Neural cell (in vitro differentiated cells): ENCODE data around the gene BSN. TPM values are rescaled to one million over a fixed set of nuclear protein-coding genes. Genes with fewer than 3 reads are reported as not detected.

Experiments
- H2AFZ ChIP-seq: fragments of 200-600, 300-800 bp; sonication (generic), shearing (Covaris generic); 2 replicates; pipeline ENCODE4 v1.6.0; 2014; ENCODE audit warnings: low read depth, mild to moderate bottlenecking, antibody characterized with exemption, low read length, moderate library complexity
- H3F3A ChIP-seq: fragments of 200-600 bp; shearing (Covaris generic); 2 replicates; pipeline ENCODE4 v1.6.1; 2016; ENCODE audit warnings: mild to moderate bottlenecking, moderate library complexity, mixed read lengths, antibody characterized with exemption, low read length; ENCODE audit not compliant: insufficient read depth, poor library complexity, severe bottlenecking
- H3K27ac ChIP-seq: fragments of 200-600, 300-800 bp; sonication (generic), shearing (Covaris generic); 2 replicates; pipeline ENCODE4 v1.5.1; 2014; ENCODE audit warnings: mild to moderate bottlenecking, low read length, moderate library complexity
- H3K27me3 ChIP-seq: fragments of 300-800, 200-600 bp; sonication (generic), shearing (Covaris generic); 2 replicates; pipeline ENCODE4 v1.6.0; 2014; ENCODE audit warnings: mild to moderate bottlenecking, low read depth, low read length, moderate library complexity; ENCODE audit not compliant: insufficient read depth
- H3K36me3 ChIP-seq: fragments of 300-800, 200-600 bp; sonication (generic), shearing (Covaris generic); 2 replicates; pipeline ENCODE4 v1.5.1; 2014; ENCODE audit warnings: mild to moderate bottlenecking, antibody characterized with exemption, low read length, moderate library complexity; ENCODE audit not compliant: insufficient read depth
- H3K4me2 ChIP-seq: fragments of 300-800, 200-600 bp; sonication (generic), shearing (Covaris generic); 2 replicates; pipeline ENCODE4 v1.6.0; 2014; ENCODE audit warnings: mild to moderate bottlenecking, low read length
- H3K4me3 ChIP-seq: fragments of 300-800, 200-600 bp; sonication (generic), shearing (Covaris generic); 2 replicates; pipeline ENCODE4 v1.5.1; 2014; ENCODE audit warnings: mild to moderate bottlenecking, low read length, moderate library complexity
- H3K79me2 ChIP-seq: fragments of 200-600 bp; shearing (Covaris generic); replicated peaks from 2 replicates; pipeline ENCODE4 v1.6.0; 2014; ENCODE audit warnings: mild to moderate bottlenecking, low read length, moderate library complexity; ENCODE audit not compliant: insufficient read depth
- H3K9ac ChIP-seq: fragments of 300-800, 200-600 bp; sonication (generic), shearing (Covaris generic); 2 replicates; pipeline ENCODE4 v1.6.1; 2016; ENCODE audit warnings: mild to moderate bottlenecking, low read length, mixed read lengths
- H3K9me2 ChIP-seq: fragments of 200-600 bp; shearing (Covaris generic); 2 replicates; pipeline ENCODE4 v1.6.1; 2016; ENCODE audit warnings: mild to moderate bottlenecking, low read length, mixed read lengths; ENCODE audit not compliant: insufficient read depth
- H3K9me3 ChIP-seq: fragments of 200-600, 300-800 bp; sonication (generic), shearing (Covaris generic); 2 replicates; pipeline ENCODE4 v1.6.1; 2016; ENCODE audit warnings: mild to moderate bottlenecking, mixed run types, low read length, moderate library complexity, mixed read lengths
- H4K20me1 ChIP-seq: fragments of 200-600 bp; shearing (Covaris generic); 2 replicates; pipeline ENCODE4 v1.6.1; 2016; ENCODE audit warnings: mild to moderate bottlenecking, mixed run types; ENCODE audit not compliant: insufficient read depth
- EP300 ChIP-seq: fragments of 450-650 bp; conservative IDR thresholded peaks from 2 replicates; pipeline ENCODE4 v1.6.1; 2014; ENCODE audit warnings: antibody characterized with exemption, mild to moderate bottlenecking, moderate library complexity; ENCODE audit not compliant: poor library complexity, severe bottlenecking
- EZH2 ChIP-seq: fragments of 200-600, 300-800 bp; shearing (Covaris generic), sonication (generic); IDR thresholded peaks from 2 replicates; pipeline ENCODE4 v1.6.1; 2014; ENCODE audit warnings: antibody characterized with exemption, low read length, borderline replicate concordance, mild to moderate bottlenecking; ENCODE audit not compliant: insufficient read depth, poor library complexity, severe bottlenecking
- MXI1 ChIP-seq: fragments of 450-650 bp; conservative IDR thresholded peaks from 2 replicates; pipeline ENCODE4 v1.6.1; 2014; ENCODE audit warnings: antibody characterized with exemption, mild to moderate bottlenecking; ENCODE audit not compliant: poor library complexity, severe bottlenecking
- POLR2AphosphoS5 ChIP-seq: IDR thresholded peaks from 2 replicates; pipeline ENCODE4 v1.6.1; 2012
- RAD21 ChIP-seq: fragments of 450-650 bp; conservative IDR thresholded peaks from 2 replicates; pipeline ENCODE4 v1.6.1; 2014; ENCODE audit warnings: antibody characterized with exemption, mild to moderate bottlenecking, moderate library complexity
- SMC3 ChIP-seq: fragments of 450-650 bp; conservative IDR thresholded peaks from 2 replicates; pipeline ENCODE4 v1.6.1; 2014; ENCODE audit warnings: antibody characterized with exemption, mild to moderate bottlenecking, moderate library complexity; ENCODE audit not compliant: poor library complexity
- TAF1 ChIP-seq: IDR thresholded peaks from 2 replicates; pipeline ENCODE4 v1.6.1; 2012; ENCODE audit warnings: low read depth
- polyA plus RNA-seq: library from polyadenylated mRNA; depleted of rRNA; stranded (reverse); fragments of >200 nt; gene quantifications from 2 replicates; pipeline ENCODE4 v1.2.3, GENCODE V29; 2014
- TF ChIP-seq, protein P1 (sequence below): fragments of 450-650 bp; IDR thresholded peaks from 2 replicates; pipeline ENCODE4 v1.5.1; 2014; ENCODE audit warnings: antibody characterized with exemption, mild to moderate bottlenecking, moderate library complexity; ENCODE audit not compliant: poor library complexity, severe bottlenecking
- TF ChIP-seq, protein P2 (sequence below): IDR thresholded peaks from 2 replicates; pipeline ENCODE4 v1.6.1; 2012; ENCODE audit warnings: borderline replicate concordance

Gene BSN
- polyA plus RNA-seq, 1 donor from 2014 or later = 2.0 TPM

- no peaks in the 10 kb centered on the region for H3K9me3 ChIP-seq
- H3F3A ChIP-seq = no peaks in the 10 kb centered on the region
- H2AFZ ChIP-seq = no peak overlapping the region
- no peaks in the 10 kb centered on the region for H3K27me3 ChIP-seq
- TF ChIP-seq POLR2AphosphoS5 (no peak), RAD21 (no peak), MXI1 (no peak), EZH2 (no peak), EP300 (no peak), TAF1 (no peak), SMC3 (no peak)
- TF ChIP-seq, protein P1, sequence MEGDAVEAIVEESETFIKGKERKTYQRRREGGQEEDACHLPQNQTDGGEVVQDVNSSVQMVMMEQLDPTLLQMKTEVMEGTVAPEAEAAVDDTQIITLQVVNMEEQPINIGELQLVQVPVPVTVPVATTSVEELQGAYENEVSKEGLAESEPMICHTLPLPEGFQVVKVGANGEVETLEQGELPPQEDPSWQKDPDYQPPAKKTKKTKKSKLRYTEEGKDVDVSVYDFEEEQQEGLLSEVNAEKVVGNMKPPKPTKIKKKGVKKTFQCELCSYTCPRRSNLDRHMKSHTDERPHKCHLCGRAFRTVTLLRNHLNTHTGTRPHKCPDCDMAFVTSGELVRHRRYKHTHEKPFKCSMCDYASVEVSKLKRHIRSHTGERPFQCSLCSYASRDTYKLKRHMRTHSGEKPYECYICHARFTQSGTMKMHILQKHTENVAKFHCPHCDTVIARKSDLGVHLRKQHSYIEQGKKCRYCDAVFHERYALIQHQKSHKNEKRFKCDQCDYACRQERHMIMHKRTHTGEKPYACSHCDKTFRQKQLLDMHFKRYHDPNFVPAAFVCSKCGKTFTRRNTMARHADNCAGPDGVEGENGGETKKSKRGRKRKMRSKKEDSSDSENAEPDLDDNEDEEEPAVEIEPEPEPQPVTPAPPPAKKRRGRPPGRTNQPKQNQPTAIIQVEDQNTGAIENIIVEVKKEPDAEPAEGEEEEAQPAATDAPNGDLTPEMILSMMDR = no peak
- TF ChIP-seq, protein P2, sequence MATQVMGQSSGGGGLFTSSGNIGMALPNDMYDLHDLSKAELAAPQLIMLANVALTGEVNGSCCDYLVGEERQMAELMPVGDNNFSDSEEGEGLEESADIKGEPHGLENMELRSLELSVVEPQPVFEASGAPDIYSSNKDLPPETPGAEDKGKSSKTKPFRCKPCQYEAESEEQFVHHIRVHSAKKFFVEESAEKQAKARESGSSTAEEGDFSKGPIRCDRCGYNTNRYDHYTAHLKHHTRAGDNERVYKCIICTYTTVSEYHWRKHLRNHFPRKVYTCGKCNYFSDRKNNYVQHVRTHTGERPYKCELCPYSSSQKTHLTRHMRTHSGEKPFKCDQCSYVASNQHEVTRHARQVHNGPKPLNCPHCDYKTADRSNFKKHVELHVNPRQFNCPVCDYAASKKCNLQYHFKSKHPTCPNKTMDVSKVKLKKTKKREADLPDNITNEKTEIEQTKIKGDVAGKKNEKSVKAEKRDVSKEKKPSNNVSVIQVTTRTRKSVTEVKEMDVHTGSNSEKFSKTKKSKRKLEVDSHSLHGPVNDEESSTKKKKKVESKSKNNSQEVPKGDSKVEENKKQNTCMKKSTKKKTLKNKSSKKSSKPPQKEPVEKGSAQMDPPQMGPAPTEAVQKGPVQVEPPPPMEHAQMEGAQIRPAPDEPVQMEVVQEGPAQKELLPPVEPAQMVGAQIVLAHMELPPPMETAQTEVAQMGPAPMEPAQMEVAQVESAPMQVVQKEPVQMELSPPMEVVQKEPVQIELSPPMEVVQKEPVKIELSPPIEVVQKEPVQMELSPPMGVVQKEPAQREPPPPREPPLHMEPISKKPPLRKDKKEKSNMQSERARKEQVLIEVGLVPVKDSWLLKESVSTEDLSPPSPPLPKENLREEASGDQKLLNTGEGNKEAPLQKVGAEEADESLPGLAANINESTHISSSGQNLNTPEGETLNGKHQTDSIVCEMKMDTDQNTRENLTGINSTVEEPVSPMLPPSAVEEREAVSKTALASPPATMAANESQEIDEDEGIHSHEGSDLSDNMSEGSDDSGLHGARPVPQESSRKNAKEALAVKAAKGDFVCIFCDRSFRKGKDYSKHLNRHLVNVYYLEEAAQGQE = no peak
- H3K79me2 ChIP-seq = no peaks in the 10 kb centered on the region
- H3K9me2 ChIP-seq = no peaks in the 10 kb centered on the region
- no peaks in the 10 kb centered on the region for H4K20me1 ChIP-seq
- no peak overlapping the region for H3K4me3 ChIP-seq
- no peak overlapping the region for H3K9ac ChIP-seq
- no peak overlapping the region for H3K4me2 ChIP-seq
- H3K36me3 ChIP-seq = no peaks in the 10 kb centered on the region
- H3K27ac ChIP-seq = no peak overlapping the region
These were observed 155.6 kb downstream of the BSN start for GRCh38 chr3:49709852-49710251.

- H3K27me3 ChIP-seq = no peaks in the 10 kb centered on the region
- H3K9ac ChIP-seq = no peak overlapping the region
- TF ChIP-seq, protein P2 = no peak
- TF ChIP-seq, protein P1 = no peak
- no peak overlapping the region for H3K4me2 ChIP-seq
- H3K9me2 ChIP-seq = no peaks in the 10 kb centered on the region
- no peak overlapping the region for H3K4me3 ChIP-seq
- H2AFZ ChIP-seq = no peak overlapping the region
- H4K20me1 ChIP-seq = no peaks in the 10 kb centered on the region
- H3K27ac ChIP-seq = no peak overlapping the region
- H3K9me3 ChIP-seq = no peaks in the 10 kb centered on the region
- no peaks in the 10 kb centered on the region for H3K79me2 ChIP-seq
- H3K36me3 ChIP-seq = peaks cover 3% of the 10 kb centered on the region
- no peaks in the 10 kb centered on the region for H3F3A ChIP-seq
These were observed 157.2 kb downstream of the BSN start for GRCh38 chr3:49711489-49711888.
